ENCODE results near the gene ANOS1. TPM values are rescaled to one million over a fixed set of nuclear protein-coding genes. Genes with fewer than 3 reads are reported as not detected.

Gene ANOS1
- total RNA-seq (2022; extraction: Qiagen RNA extraction; ENCODE audit: low read depth): 0.02 to 0.23 TPM (median 0.06 TPM) in 4 of 5 replicates, not detected in the other

DNA sequence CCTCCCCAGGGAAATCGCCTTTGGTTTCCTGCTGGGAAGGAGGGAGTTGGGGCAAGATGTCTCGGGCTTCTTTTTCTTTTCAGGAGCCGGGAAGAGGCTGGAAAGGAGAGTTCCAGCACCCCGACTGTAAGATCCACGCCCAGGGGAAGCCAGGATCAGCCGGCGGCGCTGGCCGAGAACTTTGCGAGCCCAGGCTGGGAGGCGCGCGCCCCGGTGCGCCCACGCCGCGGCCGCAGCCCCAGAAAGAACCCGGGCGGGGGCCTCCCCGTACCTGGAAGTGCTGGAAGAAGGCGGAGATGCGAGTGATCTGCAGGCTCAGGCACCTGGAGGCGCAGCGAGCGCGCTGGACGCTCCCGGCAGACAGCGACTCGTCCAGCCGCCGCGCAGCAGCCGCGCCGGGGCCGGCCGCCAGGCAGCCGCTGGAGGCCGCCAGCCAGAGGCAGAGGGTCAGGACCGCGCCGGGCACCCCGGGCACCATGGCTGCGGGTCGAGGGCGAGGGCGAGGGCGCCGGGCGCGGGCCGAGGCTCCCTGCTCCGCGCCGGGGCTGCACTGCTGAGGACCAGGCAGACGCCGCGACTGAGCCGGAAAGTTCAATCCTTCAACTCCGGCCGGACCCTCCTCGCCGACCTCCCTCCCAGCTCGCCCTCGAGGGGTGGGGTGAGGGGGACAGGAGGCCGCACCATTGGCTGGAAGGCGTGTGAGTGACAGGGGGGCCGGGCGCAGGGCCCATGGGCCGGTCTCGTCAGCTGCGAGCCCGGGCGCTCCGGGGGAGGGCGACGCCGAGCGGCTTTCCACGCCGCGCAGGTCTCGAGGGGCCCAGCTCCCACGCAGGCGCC lies at the start of gene ANOS1:
ANOS1 (minus strand) TSS at position 579 of the 837 bp plus-strand sequence; CDS start at position 478, 101 bp downstream.

Other genes with a start within 250 kb of the ANOS1 start
- gene FAM9A, start 69.2 kb upstream of the ANOS1 start, total RNA-seq (2022; extraction: Qiagen RNA extraction; ENCODE audit: low read depth): not detected in 5 replicates

Data from A549 treated with RU486 at 1 μM for 4 hours (cell line).